CD4-positive, alpha-beta T cell (primary cell): ENCODE data around the gene FABP2. TPM values are rescaled to one million over a fixed set of nuclear protein-coding genes. Genes with fewer than 3 reads are reported as not detected.

Experiments
- ATAC-seq: fragments of 200-7000 bp; cut with Tn5 transposase; one replicate; pipeline ENCODE4 v1.10.0; 2022; ENCODE audit warnings: mild to moderate bottlenecking; ENCODE audit not compliant: poor library complexity
- CTCF ChIA-PET: fragments of 350-600 bp; sonication (Branson Sonifier 250); formaldehyde crosslinking; loops from one replicate; lab custom pipeline; 2021; ENCODE audit warnings: antibody characterized with exemption, inconsistent platforms; lab: Charles Lee
- POLR2A ChIA-PET: fragments of 350-600 bp; sonication (Branson Sonifier 250); formaldehyde crosslinking; loops from one replicate; lab custom pipeline; 2021; ENCODE audit warnings: antibody characterized with exemption, inconsistent platforms; lab: Charles Lee
- DNase-seq, 14 experiments: peaks; one replicate each; pipeline ENCODE4 v3.0.0-alpha.2; 2013 to 2020; ENCODE audit warnings: mixed read lengths in 2 of 14
- H3K27ac ChIP-seq, 2 donors: one replicate each; pipeline versions ENCODE4 v1.5.1 to v1.7.0; 2013; ENCODE audit warnings: low read length in 2 of 2, low read depth in 1 of 2, mild to moderate bottlenecking in 1 of 2
- H3K27me3 ChIP-seq, 2 experiments: 1 replicate in 1 of 2; 2 replicates in 1 of 2; pipeline versions ENCODE4 v1.6.1 to v1.7.0; 2013; ENCODE audit warnings: low read length in 2 of 2, control low read depth in 1 of 2, mild to moderate bottlenecking in 1 of 2, moderate library complexity in 1 of 2; ENCODE audit not compliant: insufficient read depth in 2 of 2, control insufficient read depth in 1 of 2
- H3K36me3 ChIP-seq: one replicate; pipeline ENCODE4 v1.6.1; 2013; ENCODE audit warnings: low read length, control low read depth; ENCODE audit not compliant: insufficient read depth
- H3K4me1 ChIP-seq: one replicate; pipeline ENCODE4 v1.6.1; 2013; ENCODE audit warnings: low read length, control low read depth; ENCODE audit not compliant: insufficient read depth
- H3K4me3 ChIP-seq: one replicate; pipeline ENCODE4 v1.5.1; 2013; ENCODE audit warnings: mild to moderate bottlenecking, low read length, moderate library complexity
- H3K9me3 ChIP-seq, 2 experiments: 1 replicate in 1 of 2; 2 replicates in 1 of 2; pipeline versions ENCODE4 v1.6.1 to v1.7.0; 2013; ENCODE audit warnings: low read length in 2 of 2, mild to moderate bottlenecking in 2 of 2, control low read depth in 1 of 2, moderate library complexity in 1 of 2; ENCODE audit not compliant: control insufficient read depth in 1 of 2, insufficient read depth in 1 of 2
- H3K27ac Mint-ChIP-seq: one replicate; pipeline ENCODE4 v1.8.0; 2020; ENCODE audit warnings: mixed read lengths
- H3K27me3 Mint-ChIP-seq: one replicate; pipeline ENCODE4 v1.8.0; 2021; ENCODE audit warnings: mixed read lengths
- H3K36me3 Mint-ChIP-seq: one replicate; pipeline ENCODE4 v1.8.0; 2021; ENCODE audit warnings: low read depth, mixed read lengths
- H3K4me1 Mint-ChIP-seq: one replicate; pipeline ENCODE4 v1.8.0; 2021; ENCODE audit warnings: low read depth, mixed read lengths
- H3K4me3 Mint-ChIP-seq: one replicate; pipeline ENCODE4 v1.8.0; 2020; ENCODE audit warnings: mild to moderate bottlenecking, mixed read lengths
- H3K9me3 Mint-ChIP-seq: one replicate; pipeline ENCODE4 v1.8.0; 2020; ENCODE audit warnings: mixed read lengths
- intact Hi-C, 2 experiments: fragments of 100-400 bp; cut with DNase I in 1 of 2; cut with micrococcal nuclease in 1 of 2; formaldehyde crosslinking; loops; one replicate each; pipeline versions ENCODE4 v1.15.1 to v1.9.0; 2023 to 2025; cut with DNase I, micrococcal nuclease
- total RNA-seq, 174 experiments: library from RNA in 2 of 174; stranded (reverse) in 2 of 174; gene quantifications; one replicate each; pipeline ENCODE4 v1.2.3 and lab custom pipeline; 2021 to 2026
- TF ChIP-seq, protein P1 (sequence below): fragments of 200-600 bp; IDR thresholded peaks from one replicate; pipeline ENCODE4 v1.8.0; 2022; ENCODE audit warnings: antibody characterized with exemption, mild to moderate bottlenecking

Gene FABP2
- total RNA-seq, 2 experiments from 2014 or later, result not detected

DNA sequence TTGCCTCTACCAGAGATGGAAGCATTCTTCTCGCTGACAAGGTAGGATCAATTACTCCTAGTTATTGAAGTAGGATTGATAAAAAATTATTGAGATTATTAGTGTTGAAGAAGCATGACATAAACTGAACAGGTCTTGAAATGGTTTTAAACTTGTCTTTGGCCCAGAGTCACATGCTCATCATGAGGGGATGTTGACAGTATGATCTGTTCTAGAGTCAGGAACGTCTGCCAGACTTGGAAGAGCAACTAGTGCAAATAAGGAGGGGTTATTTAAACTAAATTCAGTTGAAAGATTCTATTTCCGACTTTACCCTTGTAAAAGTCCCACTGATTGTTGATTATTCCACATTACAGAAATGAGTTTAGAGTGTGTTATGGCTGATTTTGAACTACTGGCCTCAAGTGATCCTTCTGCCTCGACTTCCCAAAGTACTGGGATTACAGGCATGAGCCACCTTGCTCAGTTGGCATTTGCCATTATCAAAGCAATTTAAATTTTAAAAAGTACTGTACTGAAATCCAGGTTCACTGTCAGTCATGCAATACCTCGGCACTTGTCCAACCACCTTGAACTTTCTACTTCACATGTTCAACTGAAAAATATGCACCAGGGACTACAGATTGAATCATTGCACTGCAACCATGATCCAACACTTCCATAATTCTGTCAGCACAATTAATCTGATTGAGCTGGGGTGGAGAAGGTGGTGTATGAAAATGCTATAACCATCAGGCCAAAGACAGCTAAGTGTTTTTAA, 19.7 kb downstream of the FABP2 start:
- peaks cover 20% of the 10 kb centered on the region for H3K4me1 ChIP-seq
- H3K9me3 Mint-ChIP-seq, result no peaks in the 10 kb centered on the region
- CTCF ChIA-PET, result no interaction called here
- intact Hi-C loops, result loop anchor here in 1 of 2 experiments (5.0 to 10.0 kb wide), 4 partner anchors 70 to 1027 kb away; partner anchors contain the start of gene USP53
- H3K27me3 ChIP-seq, result no peaks in the 10 kb centered on the region
- ATAC-seq, result no peak
- H3K4me3 Mint-ChIP-seq, result peak overlapping the region; percentile 62
- peaks cover 34% of the 10 kb centered on the region for H3K36me3 Mint-ChIP-seq
- H3K27ac ChIP-seq, result no peak overlapping the region
- H3K27me3 Mint-ChIP-seq, result peaks cover 8% of the 10 kb centered on the region
- peaks cover 33% of the 10 kb centered on the region for H3K4me1 Mint-ChIP-seq
- H3K27ac Mint-ChIP-seq, result peak overlapping the region; percentile 99
- no peak for DNase-seq
- peaks cover 13% of the 10 kb centered on the region for H3K36me3 ChIP-seq
- H3K4me3 ChIP-seq, result no peak overlapping the region
- TF ChIP-seq, protein P1, sequence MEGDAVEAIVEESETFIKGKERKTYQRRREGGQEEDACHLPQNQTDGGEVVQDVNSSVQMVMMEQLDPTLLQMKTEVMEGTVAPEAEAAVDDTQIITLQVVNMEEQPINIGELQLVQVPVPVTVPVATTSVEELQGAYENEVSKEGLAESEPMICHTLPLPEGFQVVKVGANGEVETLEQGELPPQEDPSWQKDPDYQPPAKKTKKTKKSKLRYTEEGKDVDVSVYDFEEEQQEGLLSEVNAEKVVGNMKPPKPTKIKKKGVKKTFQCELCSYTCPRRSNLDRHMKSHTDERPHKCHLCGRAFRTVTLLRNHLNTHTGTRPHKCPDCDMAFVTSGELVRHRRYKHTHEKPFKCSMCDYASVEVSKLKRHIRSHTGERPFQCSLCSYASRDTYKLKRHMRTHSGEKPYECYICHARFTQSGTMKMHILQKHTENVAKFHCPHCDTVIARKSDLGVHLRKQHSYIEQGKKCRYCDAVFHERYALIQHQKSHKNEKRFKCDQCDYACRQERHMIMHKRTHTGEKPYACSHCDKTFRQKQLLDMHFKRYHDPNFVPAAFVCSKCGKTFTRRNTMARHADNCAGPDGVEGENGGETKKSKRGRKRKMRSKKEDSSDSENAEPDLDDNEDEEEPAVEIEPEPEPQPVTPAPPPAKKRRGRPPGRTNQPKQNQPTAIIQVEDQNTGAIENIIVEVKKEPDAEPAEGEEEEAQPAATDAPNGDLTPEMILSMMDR, result no peak
- H3K9me3 ChIP-seq, result no peaks in the 10 kb centered on the region
- POLR2A ChIA-PET, result no interaction called here

DNA sequence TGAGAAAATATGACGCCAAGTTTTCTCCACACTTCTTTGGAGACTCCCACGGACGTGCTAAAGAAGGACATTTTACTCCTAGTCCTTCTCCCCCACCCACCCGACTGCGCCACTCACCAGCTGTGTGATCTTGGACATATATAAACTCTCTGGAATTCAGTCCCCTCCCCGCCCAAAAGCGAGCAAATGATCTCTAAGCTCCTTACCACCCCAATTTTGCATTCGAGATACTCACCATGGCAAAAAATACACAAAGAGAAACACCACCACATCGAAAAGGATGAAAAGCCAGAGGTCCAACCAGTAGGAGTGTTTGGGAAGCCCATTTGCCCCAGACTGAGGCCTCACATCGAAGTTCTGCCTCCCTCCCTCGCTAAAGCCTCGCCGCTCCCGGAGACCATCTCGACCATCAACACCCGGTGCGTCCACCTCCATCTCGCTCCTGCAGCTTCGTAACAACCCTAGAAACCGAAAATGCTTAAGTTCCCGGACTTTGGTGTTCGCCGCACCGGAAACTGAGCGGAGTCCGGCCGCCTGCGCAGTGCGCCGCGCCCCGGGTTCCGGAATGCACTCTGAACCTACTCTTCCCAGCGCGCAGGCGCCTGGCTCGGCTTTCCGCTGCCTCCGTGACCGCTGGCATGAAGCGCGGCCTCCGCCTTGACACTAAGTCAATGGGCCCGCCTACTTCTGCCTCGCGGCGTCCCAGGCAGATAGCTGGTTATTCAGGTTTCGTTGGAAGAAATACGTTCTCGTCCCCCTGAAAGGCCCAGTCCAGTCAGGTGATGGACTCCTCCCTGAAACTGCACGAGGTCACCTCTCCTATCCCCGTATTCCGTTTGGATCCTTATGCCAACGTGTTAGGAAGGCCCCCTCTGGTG, 21.6 kb downstream of the FABP2 start:
- H3K4me3 Mint-ChIP-seq, result peak overlapping the region; percentile 99
- intact Hi-C loops, result loop anchor here (1.0 to 10.0 kb wide), 5 partner anchors 72 to 1026 kb away; partner anchors contain the start of gene USP53 (in 2 of the 2)
- peak overlapping the region; percentile 78 for H3K4me3 ChIP-seq

More for the DNA sequence above, 21.6 kb downstream of the FABP2 start:
- DNase-seq (peak; percentile 80 to 95 (median 88)), ATAC-seq (peak; percentile 93)
- Mint-ChIP-seq H3K36me3 (peaks cover 48% of the 10 kb centered on the region), H3K9me3 (no peaks in the 10 kb centered on the region), H3K27ac (peak overlapping the region; percentile 99), H3K27me3 (peaks cover 8% of the 10 kb centered on the region), H3K4me1 (peaks cover 41% of the 10 kb centered on the region)
- CTCF ChIA-PET, result interaction anchor here (0.9 to 1.5 kb wide), 4 partner anchors 88 to 328 kb away, joined by 3 to 6 read pairs (median 4); partner anchors contain the start of genes PDE5A and USP53
- H3K36me3 ChIP-seq, result peaks cover 29% of the 10 kb centered on the region
- no peaks in the 10 kb centered on the region for H3K9me3 ChIP-seq
- no peaks in the 10 kb centered on the region for H3K27me3 ChIP-seq
- H3K27ac ChIP-seq, result peak overlapping the region; percentile 85 to 89
- POLR2A ChIA-PET, result interaction anchor here (0.8 to 2.8 kb wide), 13 partner anchors 9 to 766 kb away, joined by 3 to 48 read pairs (median 4); partner anchors contain the start of genes MAD2L1 and USP53
- peaks cover 20% of the 10 kb centered on the region for H3K4me1 ChIP-seq
- TF ChIP-seq, protein P1, result no peak
